ENCODE measurements around the gene SLC8A3. TPM values are rescaled to one million over a fixed set of nuclear protein-coding genes. Genes with fewer than 3 reads are reported as not detected.

Gene SLC8A3
- total RNA-seq, 1 experiment from 2014 or later: not detected

GRCh38 chr14:70078329-70078728 lies 110.4 kb downstream of the SLC8A3 start (continued):
- TF ChIP-seq, protein P1, sequence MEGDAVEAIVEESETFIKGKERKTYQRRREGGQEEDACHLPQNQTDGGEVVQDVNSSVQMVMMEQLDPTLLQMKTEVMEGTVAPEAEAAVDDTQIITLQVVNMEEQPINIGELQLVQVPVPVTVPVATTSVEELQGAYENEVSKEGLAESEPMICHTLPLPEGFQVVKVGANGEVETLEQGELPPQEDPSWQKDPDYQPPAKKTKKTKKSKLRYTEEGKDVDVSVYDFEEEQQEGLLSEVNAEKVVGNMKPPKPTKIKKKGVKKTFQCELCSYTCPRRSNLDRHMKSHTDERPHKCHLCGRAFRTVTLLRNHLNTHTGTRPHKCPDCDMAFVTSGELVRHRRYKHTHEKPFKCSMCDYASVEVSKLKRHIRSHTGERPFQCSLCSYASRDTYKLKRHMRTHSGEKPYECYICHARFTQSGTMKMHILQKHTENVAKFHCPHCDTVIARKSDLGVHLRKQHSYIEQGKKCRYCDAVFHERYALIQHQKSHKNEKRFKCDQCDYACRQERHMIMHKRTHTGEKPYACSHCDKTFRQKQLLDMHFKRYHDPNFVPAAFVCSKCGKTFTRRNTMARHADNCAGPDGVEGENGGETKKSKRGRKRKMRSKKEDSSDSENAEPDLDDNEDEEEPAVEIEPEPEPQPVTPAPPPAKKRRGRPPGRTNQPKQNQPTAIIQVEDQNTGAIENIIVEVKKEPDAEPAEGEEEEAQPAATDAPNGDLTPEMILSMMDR (IDR thresholded peaks at IDR 0.05 in 2 of 3, conservative IDR thresholded peaks at IDR 0.05 in 1 of 3; ENCODE audit: borderline replicate concordance in 1 of 3, insufficient read depth in 1 of 3, low read depth in 2 of 3, low read length in 2 of 3): no peak
- TF ChIP-seq MAX (IDR thresholded peaks at IDR 0.05) (no peak), ZBTB33 (IDR thresholded peaks at IDR 0.05; ENCODE audit: extremely low read depth, insufficient replicate concordance, low read length) (no peak), RAD21 (IDR thresholded peaks at IDR 0.05; ENCODE audit: low read depth) (no peak), SIN3A (IDR thresholded peaks at IDR 0.05; ENCODE audit: low read depth) (no peak), SP1 (IDR thresholded peaks at IDR 0.05; ENCODE audit: low read depth) (no peak), SRF (IDR thresholded peaks at IDR 0.05; ENCODE audit: low read depth) (no peak)
- TF ChIP-seq, protein P2, sequence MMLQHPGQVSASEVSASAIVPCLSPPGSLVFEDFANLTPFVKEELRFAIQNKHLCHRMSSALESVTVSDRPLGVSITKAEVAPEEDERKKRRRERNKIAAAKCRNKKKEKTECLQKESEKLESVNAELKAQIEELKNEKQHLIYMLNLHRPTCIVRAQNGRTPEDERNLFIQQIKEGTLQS (IDR thresholded peaks at IDR 0.05): no peak

DNA sequence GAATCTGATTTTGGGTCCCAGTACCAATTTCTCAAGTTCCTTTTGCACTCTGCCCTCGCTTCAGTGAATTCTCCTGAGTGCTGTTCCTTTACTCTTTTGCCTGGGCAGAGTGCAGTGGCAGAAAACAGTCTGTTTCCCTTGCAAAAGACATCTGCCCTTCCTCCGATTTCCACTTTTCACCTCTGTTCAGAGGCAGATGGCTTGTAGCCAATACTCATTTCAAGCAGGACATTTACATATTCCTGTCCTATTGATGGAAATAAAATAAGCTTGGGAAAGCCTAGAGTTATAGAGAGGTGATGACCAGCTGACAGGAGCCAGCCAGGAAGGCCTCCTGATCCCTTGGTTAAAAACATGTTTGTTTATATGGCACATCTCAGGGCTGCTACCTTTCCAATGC lies 111.0 kb downstream of the SLC8A3 start:
- POLR2A ChIA-PET: no interaction called here
- no peak overlapping the region for H3K27ac ChIP-seq (ENCODE audit: low read depth, low read length)
- ATAC-seq: no peak
- RAD21 ChIA-PET (ENCODE audit: low non-redundant PET in 1 of 2, low total read pairs in 2 of 2, uncharacterized antibody in 2 of 2, unreplicated experiment in 2 of 2): no interaction called here
- DNase-seq (ENCODE audit: low read depth, low spot score): no peak
- BruUV-seq (replicated peaks): no TSS peak
- H3K9me2 ChIP-seq (ENCODE audit: insufficient read depth): no peaks in the 10 kb centered on the region
- intact Hi-C loops (cut with micrococcal nuclease): no loop called here
- no peaks in the 10 kb centered on the region for H3K36me3 ChIP-seq (ENCODE audit: control insufficient read depth in 1 of 2, insufficient read depth in 2 of 2, low read length in 2 of 2)
- TF ChIP-seq POLR2A (IDR thresholded peaks at IDR 0.05; ENCODE audit: borderline replicate concordance, extremely low read depth, insufficient read depth, insufficient read length) (no peak), SIN3A (IDR thresholded peaks at IDR 0.05; ENCODE audit: low read depth) (no peak), SP1 (IDR thresholded peaks at IDR 0.05; ENCODE audit: low read depth) (no peak), RAD21 (IDR thresholded peaks at IDR 0.05; ENCODE audit: low read depth) (no peak), ELF1 (IDR thresholded peaks at IDR 0.05; ENCODE audit: borderline replicate concordance, low read depth) (no peak)
- TF ChIP-seq, protein P2 (IDR thresholded peaks at IDR 0.05): no peak
- H3K4me1 ChIP-seq (ENCODE audit: control insufficient read depth in 1 of 2, insufficient read depth in 2 of 2, low read length in 2 of 2): no peaks in the 10 kb centered on the region
- CTCF ChIA-PET: interaction anchor here (1.7 kb wide), 1 partner anchor 9 kb away, joined by 7 read pairs; no protein-coding TSS in a partner anchor
- peaks cover 33% of the 10 kb centered on the region for H3K27me3 ChIP-seq (ENCODE audit: insufficient read depth, low read length)
- no peaks in the 10 kb centered on the region for H3K9me3 ChIP-seq (ENCODE audit: control insufficient read depth in 1 of 2, insufficient read depth in 1 of 2, low read depth in 1 of 2, low read length in 2 of 2)
- H3K79me2 ChIP-seq (ENCODE audit: insufficient read depth, low read length): no peaks in the 10 kb centered on the region
- H2AFZ ChIP-seq (ENCODE audit: low read depth, low read length, poor library complexity, severe bottlenecking): no peak overlapping the region
- no peak overlapping the region for H3K4me2 ChIP-seq (ENCODE audit: low read length)
- H3K4me3 ChIP-seq (replicated peaks in 1 of 2; ENCODE audit: low read depth in 1 of 2, low read length in 2 of 2): no peak overlapping the region
- H4K20me1 ChIP-seq (ENCODE audit: insufficient read depth): no peaks in the 10 kb centered on the region
- no peak overlapping the region for H3K9ac ChIP-seq (ENCODE audit: low read length)
